IgD-negative memory B cell (primary cell): ENCODE data around the gene DAPK1. TPM values are rescaled to one million over a fixed set of nuclear protein-coding genes. Genes with fewer than 3 reads are reported as not detected.
"Not testable (repeated sequence)": the region's sequence is repeated elsewhere in the genome, so short reads cannot be mapped to it uniquely, and the experiment has no call there.

Source experiments
- H3K27ac Mint-ChIP-seq, 3 donors: one replicate each; pipeline ENCODE4 v1.8.0; 2020 to 2022; ENCODE audit warnings: mild to moderate bottlenecking in 3 of 3, mixed read lengths in 3 of 3, moderate library complexity in 1 of 3
- H3K27me3 Mint-ChIP-seq: one replicate; pipeline ENCODE4 v1.8.0; 2021; ENCODE audit warnings: mixed read lengths
- H3K36me3 Mint-ChIP-seq: one replicate; pipeline ENCODE4 v1.8.0; 2020; ENCODE audit warnings: mild to moderate bottlenecking, mixed read lengths
- H3K4me1 Mint-ChIP-seq, 3 donors: one replicate each; pipeline ENCODE4 v1.8.0; 2020 to 2022; ENCODE audit warnings: mixed read lengths in 3 of 3, mild to moderate bottlenecking in 1 of 3
- H3K4me3 Mint-ChIP-seq, 4 donors: one replicate each; pipeline ENCODE4 v1.8.0; 2020 to 2022; ENCODE audit warnings: mild to moderate bottlenecking in 4 of 4, mixed read lengths in 4 of 4, moderate library complexity in 3 of 4
- H3K9me3 Mint-ChIP-seq, 3 donors: one replicate each; pipeline ENCODE4 v1.8.0; 2020 to 2021; ENCODE audit warnings: mixed read lengths in 3 of 3, mild to moderate bottlenecking in 1 of 3
- polyA plus RNA-seq: library from polyadenylated mRNA; unstranded; fragments of 300-500 nt; fragmentation: Illumina TruSeq; gene quantifications from one replicate; pipeline ENCODE4 v1.2.3, GENCODE V29; 2021

DAPK1 gene
- polyA plus RNA-seq, 1 donor from 2014 or later: 0.86 TPM

DNA sequence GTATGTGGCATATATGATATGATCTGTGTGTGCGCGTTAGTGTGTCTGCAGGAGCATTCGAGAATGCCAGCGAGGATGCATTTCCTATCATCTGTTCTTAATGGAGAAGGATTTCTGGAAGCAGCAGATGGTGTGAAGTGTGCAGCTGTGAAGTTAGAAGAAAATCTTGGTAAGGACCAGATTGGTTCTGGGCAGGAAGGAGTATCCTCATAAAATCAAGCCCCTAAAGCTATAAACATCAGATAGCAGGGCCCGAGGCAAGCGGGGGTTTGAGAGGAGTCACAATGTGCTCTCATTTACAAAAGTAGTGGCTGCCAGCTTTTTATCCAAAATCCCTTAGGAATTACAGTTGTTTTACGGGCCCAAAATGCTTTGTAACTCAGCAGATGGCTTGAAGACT is 40.0 kb downstream of the DAPK1 start:
- Mint-ChIP-seq H3K36me3 (no peaks in the 10 kb centered on the region), H3K9me3 (no peaks in the 10 kb centered on the region), H3K27ac (no peak overlapping the region), H3K27me3 (no peaks in the 10 kb centered on the region), H3K4me3 (no peak overlapping the region), H3K4me1 (peaks cover 0 to 2% (median 0%) of the 10 kb centered on the region in 3 donors)

DNA sequence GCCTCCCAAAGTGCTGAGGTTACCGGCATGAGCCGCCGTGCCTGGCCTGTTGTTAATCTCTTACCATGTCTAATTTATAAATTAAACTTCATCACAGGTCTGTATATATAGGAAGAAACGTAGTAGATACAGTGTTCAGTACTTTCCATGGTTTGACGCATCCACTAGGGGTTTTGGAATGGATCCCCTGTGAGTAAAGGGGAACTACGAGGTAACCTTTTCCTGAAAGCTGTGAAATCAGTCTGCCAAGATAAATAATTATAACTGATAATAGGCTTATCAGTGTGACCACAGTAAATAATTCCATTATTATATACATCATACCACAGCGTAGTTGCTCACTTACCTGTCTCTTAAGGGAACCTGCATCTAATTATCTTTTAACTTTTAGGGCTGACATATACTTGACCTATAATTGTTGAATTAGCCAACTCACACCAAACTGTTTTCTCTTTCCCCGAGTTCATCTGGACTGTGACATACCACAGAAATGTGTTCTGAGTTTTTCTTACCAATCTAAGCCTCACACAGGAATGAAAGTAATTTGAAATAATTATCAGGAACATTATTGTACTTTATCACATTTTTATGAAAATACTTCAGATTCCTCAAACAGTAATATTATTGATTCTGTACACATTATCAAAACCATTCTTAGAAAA is 42.9 kb downstream of the DAPK1 start:
- Mint-ChIP-seq H3K4me3 (no peak overlapping the region), H3K36me3 (no peaks in the 10 kb centered on the region), H3K4me1 (peaks cover 0 to 2% (median 0%) of the 10 kb centered on the region in 3 donors), H3K27ac (no peak overlapping the region), H3K9me3 (no peaks in the 10 kb centered on the region), H3K27me3 (no peaks in the 10 kb centered on the region)

DNA sequence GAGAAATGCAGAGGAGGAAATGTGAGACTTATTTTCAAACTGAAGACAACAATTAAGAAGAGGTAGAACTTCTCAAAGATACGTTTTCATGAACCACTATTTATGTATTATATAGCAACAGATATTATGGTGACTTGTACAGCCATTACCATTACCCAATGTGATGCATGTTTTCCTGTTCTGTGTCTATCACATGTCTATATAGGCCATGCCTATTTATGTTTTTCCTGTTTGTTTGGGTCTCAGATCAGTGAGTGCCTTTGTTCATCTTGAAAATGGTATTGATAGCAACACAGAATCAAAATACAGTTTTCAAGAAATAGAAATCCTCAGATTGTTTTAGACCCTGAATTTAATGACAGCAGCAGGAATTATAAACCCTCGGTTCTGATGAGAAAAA is 44.0 kb downstream of the DAPK1 start:
- no peaks in the 10 kb centered on the region for H3K27me3 Mint-ChIP-seq
- H3K9me3 Mint-ChIP-seq: no peaks in the 10 kb centered on the region
- H3K27ac Mint-ChIP-seq: no peak overlapping the region
- H3K36me3 Mint-ChIP-seq: peaks cover 3% of the 10 kb centered on the region
- H3K4me1 Mint-ChIP-seq: no peaks in the 10 kb centered on the region
- H3K4me3 Mint-ChIP-seq: no peak overlapping the region

DNA sequence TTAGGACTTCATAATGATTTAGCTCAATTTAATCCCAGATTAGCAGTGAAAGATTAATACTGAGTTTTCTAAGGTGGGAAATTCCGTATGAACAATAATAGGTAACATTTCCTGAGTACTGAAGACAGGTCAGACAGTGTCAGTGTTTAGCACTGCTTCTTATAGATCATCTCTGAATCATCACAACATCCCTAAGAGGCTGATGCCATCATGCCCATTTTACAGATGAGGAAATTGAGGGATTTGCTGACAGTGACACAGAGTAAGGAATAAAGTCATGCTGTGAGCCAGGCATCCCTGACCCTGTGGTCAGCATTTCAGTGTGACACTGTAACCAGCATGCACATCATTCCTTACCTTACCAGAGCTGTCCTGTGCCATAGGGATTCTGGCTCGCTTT is 44.5 kb downstream of the DAPK1 start:
- no peak overlapping the region for H3K27ac Mint-ChIP-seq
- no peaks in the 10 kb centered on the region for H3K9me3 Mint-ChIP-seq
- no peaks in the 10 kb centered on the region for H3K4me1 Mint-ChIP-seq
- no peaks in the 10 kb centered on the region for H3K27me3 Mint-ChIP-seq
- no peak overlapping the region for H3K4me3 Mint-ChIP-seq
- H3K36me3 Mint-ChIP-seq: peaks cover 3% of the 10 kb centered on the region

DNA sequence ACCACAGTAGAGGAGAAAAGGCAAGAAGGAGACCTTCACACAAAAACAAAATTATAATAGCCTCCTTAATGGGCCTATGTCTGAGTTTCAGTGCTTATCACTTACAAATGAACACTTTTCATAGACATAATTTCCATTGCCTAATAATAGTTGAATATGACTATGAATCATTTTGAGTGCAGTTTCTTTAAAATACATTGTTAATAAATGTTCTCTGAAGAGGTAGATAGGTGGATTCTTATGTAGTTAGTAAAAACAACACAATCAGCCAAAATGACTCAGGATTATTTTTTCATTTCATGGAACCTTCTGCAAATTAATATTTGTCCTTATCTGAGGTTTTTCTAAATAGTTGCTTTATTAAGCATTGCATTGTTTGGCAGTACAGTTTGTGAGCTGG is 45.6 kb downstream of the DAPK1 start:
- Mint-ChIP-seq H3K36me3 (peaks cover 3% of the 10 kb centered on the region), H3K27ac (no peak overlapping the region), H3K9me3 (no peaks in the 10 kb centered on the region), H3K27me3 (no peaks in the 10 kb centered on the region), H3K4me1 (no peaks in the 10 kb centered on the region), H3K4me3 (no peak overlapping the region)

DNA sequence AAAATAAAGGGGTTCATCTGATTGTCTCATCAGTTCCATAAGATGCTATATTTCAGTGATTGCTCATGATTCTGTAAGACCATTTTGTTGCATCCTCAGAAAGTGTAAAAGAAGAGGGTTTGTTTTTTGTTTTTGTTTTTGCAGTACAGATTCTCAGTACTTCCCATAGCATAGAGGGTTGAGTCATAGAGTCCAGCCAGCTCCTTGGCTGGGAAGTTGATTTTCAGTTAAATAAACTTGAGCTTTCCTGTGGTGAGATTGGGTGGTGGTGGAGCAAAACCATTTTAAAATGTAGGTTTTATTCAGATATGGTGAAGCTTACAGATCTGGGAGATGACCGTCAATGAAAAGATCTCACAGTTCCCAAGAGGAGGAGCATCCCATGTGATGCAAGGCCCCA is 48.2 kb downstream of the DAPK1 start:
- Mint-ChIP-seq H3K36me3 (peaks cover 3% of the 10 kb centered on the region), H3K4me1 (no peaks in the 10 kb centered on the region), H3K27ac (no peak overlapping the region), H3K4me3 (no peak overlapping the region), H3K27me3 (no peaks in the 10 kb centered on the region), H3K9me3 (peaks cover 0 to 8% (median 1%) of the 10 kb centered on the region in 3 donors)

DNA sequence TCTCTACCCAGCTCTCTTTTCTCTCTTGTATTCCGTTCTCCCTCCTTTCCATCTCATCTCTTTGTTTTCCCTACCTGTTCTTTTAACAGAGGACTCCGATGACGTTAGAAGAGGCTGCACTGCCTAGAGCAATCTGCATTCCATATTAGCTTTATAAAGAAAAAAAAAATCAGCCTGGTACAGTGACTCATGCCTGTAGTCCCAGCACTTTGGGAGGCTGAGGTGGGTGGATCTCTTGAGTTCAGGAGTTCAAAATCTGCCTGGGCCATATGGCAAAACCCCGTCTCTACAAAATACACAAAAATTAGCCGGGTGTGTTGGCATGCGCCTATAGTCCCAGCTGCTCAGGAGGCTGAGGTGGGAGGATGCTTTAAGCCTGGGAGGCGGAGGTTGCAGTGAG is 49.0 kb downstream of the DAPK1 start:
- Mint-ChIP-seq H3K36me3 (peaks cover 3% of the 10 kb centered on the region), H3K4me1 (no peaks in the 10 kb centered on the region), H3K27me3 (no peaks in the 10 kb centered on the region), H3K27ac (no peak overlapping the region), H3K4me3 (peak overlapping the region in 1 of 4 donors; percentile 44), H3K9me3 (peaks cover 1 to 8% (median 2%) of the 10 kb centered on the region in 3 donors)

DNA sequence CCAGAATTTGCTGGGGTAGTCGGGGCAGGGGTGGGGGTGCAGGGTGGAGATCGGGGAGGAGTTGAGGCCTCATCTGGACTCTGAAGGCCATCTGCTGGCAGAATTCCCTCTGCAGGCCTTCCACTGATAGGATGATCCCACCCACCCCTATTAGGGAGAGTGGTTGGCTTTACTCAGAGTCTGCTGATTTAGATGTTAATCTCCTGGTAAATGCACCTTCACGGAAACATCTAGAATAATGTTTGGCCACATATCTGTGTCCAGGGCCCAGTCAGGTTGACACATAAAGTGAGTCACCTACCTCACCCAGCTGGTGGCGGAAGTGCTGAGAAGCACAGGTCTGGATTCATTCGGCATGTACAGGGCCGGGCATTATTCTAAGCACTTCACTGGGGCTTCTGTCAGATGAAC is 50.0 kb downstream of the DAPK1 start:
- Mint-ChIP-seq H3K4me3 (no peak overlapping the region), H3K27me3 (no peaks in the 10 kb centered on the region), H3K4me1 (no peaks in the 10 kb centered on the region), H3K36me3 (peaks cover 3% of the 10 kb centered on the region), H3K9me3 (peaks cover 1 to 8% (median 2%) of the 10 kb centered on the region in 3 donors), H3K27ac (no peak overlapping the region)

DNA sequence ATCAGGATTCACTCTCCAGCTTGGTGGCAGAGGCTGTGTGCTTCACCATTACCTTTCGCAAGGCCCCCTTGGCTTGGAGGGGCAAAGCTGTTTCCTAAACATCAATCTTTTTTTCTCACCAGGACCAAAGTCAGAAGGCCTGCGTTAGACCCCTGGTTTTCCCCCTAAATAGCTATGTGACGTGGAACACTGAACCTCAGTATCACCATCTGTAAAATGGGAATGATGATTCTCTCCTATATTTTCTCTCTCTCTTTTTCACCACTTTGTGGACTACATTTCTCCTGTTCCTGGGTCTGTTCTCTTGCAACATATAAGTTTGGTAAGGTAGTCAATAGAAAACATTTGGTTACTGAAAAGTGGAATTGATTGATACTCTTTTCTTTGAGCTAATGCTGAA is 50.5 kb downstream of the DAPK1 start:
- H3K9me3 Mint-ChIP-seq: peaks cover 1 to 8% (median 2%) of the 10 kb centered on the region in 3 donors
- no peak overlapping the region for H3K27ac Mint-ChIP-seq
- no peak overlapping the region for H3K4me3 Mint-ChIP-seq
- H3K4me1 Mint-ChIP-seq: no peaks in the 10 kb centered on the region
- H3K27me3 Mint-ChIP-seq: no peaks in the 10 kb centered on the region
- H3K36me3 Mint-ChIP-seq: peaks cover 3% of the 10 kb centered on the region

DNA sequence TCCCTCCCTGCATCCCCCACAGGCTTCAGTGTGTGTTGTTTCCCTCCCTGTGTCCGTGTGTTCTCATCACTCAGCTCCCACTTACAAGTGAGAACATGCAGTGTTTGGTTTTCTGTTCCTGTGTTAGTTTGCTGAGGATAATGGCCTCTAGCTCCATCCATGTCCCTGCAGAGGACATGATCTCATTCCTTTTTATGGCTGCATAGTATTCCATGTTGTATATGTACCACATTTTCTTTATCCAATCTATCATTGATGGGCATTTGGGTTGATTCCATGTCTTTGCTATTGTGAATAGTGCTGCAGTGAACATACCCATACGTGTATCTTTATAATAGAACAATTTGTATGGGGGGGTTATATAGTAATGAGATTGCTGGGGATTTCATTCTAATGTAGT is 51.4 kb downstream of the DAPK1 start:
- not testable (repeated sequence) for H3K36me3 Mint-ChIP-seq, H3K9me3 Mint-ChIP-seq, H3K4me3 Mint-ChIP-seq, H3K27ac Mint-ChIP-seq, H3K4me1 Mint-ChIP-seq, H3K27me3 Mint-ChIP-seq

DNA sequence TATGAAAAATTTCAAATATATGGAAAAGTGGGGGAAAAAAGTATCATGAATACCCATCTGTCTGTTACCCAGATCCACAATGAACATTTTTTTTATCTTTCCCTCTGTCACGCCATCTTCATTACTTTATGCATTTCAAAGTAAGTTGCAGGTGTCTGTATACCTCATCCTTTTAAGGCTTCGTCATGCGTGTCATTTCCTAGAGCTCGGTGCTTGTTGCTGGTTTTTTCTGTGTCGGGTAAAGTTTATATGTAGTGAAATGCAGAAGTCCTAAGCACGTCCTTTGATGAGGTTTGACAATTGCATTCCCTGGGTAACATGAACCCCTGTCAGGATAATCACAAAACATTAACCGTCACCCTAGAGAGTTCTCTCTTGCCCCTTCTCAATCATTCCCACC is 52.1 kb downstream of the DAPK1 start:
- H3K27me3 Mint-ChIP-seq: no peaks in the 10 kb centered on the region
- H3K36me3 Mint-ChIP-seq: peaks cover 3% of the 10 kb centered on the region
- H3K9me3 Mint-ChIP-seq: peaks cover 1 to 8% (median 3%) of the 10 kb centered on the region in 3 donors
- H3K27ac Mint-ChIP-seq: no peak overlapping the region
- H3K4me1 Mint-ChIP-seq: no peaks in the 10 kb centered on the region
- H3K4me3 Mint-ChIP-seq: no peak overlapping the region

DNA sequence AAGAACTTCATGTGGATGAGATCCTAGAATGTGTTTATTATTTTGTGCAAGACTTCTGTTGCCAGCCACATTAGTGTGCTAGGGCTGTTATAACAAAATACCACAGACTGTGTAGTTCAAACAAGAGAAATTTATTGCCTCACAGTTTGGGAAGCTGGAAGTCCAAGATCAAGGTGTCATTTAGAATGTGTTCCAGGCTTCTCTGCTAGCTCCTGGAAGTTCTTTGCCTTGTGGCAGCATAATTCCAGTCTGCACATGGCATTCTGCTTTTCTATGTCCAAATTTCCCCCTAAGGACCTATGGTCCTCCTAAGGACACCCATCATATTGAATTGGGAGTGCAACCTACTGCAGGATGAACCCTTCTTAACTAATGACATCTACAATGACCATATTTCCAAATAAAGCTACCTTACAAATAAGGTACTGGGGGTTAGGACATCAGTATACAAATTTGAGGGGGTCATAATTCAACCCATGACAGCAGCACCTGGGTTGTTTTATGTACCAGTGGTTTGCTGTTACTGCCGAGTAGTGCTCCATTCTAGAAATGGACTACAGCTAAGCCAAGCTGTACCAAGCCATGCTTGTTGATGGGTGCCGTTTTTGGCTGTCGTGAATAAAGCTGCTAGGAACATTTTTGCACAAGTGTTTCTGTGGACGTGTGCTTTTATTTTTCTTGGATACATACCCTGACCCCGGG is 52.7 kb downstream of the DAPK1 start:
- Mint-ChIP-seq H3K4me1 (no peaks in the 10 kb centered on the region), H3K36me3 (peaks cover 3% of the 10 kb centered on the region), H3K27ac (no peak overlapping the region), H3K9me3 (peaks cover 1 to 8% (median 3%) of the 10 kb centered on the region in 3 donors), H3K27me3 (no peaks in the 10 kb centered on the region), H3K4me3 (no peak overlapping the region)

DNA sequence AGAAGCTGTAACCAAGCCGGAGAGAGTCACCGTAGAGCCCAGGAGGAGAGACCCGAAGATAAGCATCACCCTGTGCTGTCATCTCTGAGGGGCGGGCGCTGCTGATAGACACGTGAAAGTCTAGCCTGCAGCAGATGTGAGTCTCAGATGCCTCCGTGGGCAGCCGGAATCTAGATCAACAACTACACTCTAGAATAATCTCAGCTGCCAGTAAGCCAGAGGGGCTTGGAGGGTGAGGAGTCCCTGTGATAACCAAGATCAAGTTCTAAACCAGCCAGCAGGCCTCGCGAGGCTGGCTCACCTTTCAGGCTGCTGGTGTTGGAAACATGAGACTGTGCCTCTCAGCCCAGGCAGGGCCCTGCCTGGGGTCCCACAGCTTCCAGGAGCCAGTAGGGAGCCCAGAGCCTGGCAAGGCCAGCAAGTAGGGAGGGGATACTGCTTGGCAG is 54.1 kb downstream of the DAPK1 start:
- no peaks in the 10 kb centered on the region for H3K4me1 Mint-ChIP-seq
- H3K9me3 Mint-ChIP-seq: peaks cover 1 to 8% (median 3%) of the 10 kb centered on the region in 3 donors
- no peak overlapping the region for H3K27ac Mint-ChIP-seq
- no peaks in the 10 kb centered on the region for H3K27me3 Mint-ChIP-seq
- H3K36me3 Mint-ChIP-seq: no peaks in the 10 kb centered on the region
- H3K4me3 Mint-ChIP-seq: no peak overlapping the region

DNA sequence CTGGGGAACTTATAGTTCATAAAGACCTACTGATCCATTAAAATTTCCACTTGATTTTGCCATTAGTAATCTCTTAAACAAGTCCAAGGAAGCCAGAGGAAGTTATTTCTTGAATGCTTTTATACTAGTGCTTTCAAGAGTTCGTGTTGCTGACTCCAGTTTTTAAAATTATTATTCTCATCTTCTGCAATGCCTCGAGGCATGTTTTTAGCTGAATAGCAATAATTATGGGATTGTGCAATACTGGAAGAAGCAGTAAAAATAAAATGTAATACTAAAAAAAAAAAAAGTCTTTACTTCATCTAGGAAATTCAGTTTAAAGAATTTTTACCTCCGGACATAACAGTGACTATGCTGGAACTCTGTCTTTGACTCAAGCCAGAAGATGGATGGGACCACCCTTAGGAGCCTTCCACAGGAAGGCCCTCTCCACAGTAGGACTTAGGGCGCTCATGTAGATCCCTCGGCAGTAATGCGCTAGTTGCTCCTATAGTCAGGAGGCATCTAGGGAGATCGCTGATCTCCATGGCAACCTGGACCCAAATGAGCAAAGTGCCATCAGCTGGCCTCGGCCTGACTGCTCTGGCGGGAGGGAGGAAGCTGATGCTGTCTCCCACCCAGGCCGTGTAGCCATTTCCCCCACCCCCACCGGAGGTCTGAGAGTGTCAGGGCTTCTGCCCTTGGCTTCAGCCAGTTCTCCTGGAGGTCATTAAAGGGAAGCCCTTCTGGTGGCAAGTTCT is 56.7 kb downstream of the DAPK1 start:
- H3K4me3 Mint-ChIP-seq: peak overlapping the region in 1 of 4 donors; percentile 28
- no peak overlapping the region for H3K27ac Mint-ChIP-seq

DNA sequence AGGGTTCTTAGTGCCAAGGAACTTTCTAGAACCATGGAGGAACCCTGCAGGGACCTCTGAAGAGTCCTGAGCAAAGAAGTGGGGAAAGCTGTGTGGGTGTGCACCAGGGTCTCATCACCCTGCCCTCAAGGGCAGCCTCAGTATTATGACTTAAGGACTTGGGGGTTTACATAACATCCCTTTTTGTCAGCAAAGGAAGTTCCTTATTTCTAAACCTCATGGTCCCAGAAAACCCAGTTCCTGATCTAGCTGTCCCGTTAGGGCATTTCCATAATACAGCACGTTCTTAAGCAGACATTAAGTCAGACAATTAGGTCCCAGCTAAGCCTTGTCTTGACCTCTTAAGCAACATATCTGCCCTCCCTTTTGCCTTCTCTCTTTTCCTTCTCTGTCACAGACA is 57.3 kb downstream of the DAPK1 start:
- Mint-ChIP-seq H3K27ac (no peak overlapping the region), H3K27me3 (no peaks in the 10 kb centered on the region), H3K4me3 (no peak overlapping the region), H3K9me3 (peaks cover 0 to 3% (median under 1%) of the 10 kb centered on the region in 3 donors), H3K4me1 (no peaks in the 10 kb centered on the region), H3K36me3 (no peaks in the 10 kb centered on the region)

More for the DNA sequence above, 56.7 kb downstream of the DAPK1 start:
- no peaks in the 10 kb centered on the region for H3K36me3 Mint-ChIP-seq
- no peaks in the 10 kb centered on the region for H3K4me1 Mint-ChIP-seq
- H3K9me3 Mint-ChIP-seq: peaks cover 1 to 4% (median 3%) of the 10 kb centered on the region in 3 donors
- H3K27me3 Mint-ChIP-seq: no peaks in the 10 kb centered on the region
